K562 (cell line): Measurements from ENCODE around the gene EPHA2. TPM values are rescaled to one million over a fixed set of nuclear protein-coding genes. Genes with fewer than 3 reads are reported as not detected.

Experiments used
- ATAC-seq: fragments of 200-7000 bp; cut with Tn5 transposase; 3 replicates; pipeline ENCODE4 v1.9.1; 2020; ENCODE audit warnings: moderate library complexity
- BruUV-seq: library from RNA; stranded (reverse); fragments of 400-500 nt; replicated peaks from 2 replicates; lab custom pipeline; 2021; lab: Mats Ljungman, UMichigan
- CTCF ChIA-PET: fragments of 300-600 bp; formaldehyde crosslinking; extraction: SDS; loops from one replicate; lab custom pipeline; 2021; ENCODE audit warnings: low intra/inter-chr PET ratio; lab: Yijun Ruan, JAX
- POLR2A ChIA-PET: fragments of 300-600, 350-650 bp; sonication (Branson Sonifier 250); formaldehyde crosslinking; extraction: SDS; loops from one replicate; lab custom pipeline; 2021; ENCODE audit warnings: antibody characterized with exemption, inconsistent platforms; lab: Yijun Ruan, JAX
- DNase-seq, 4 experiments: peaks; one replicate each; pipeline versions ENCODE4 v3.0.0 to v3.0.0-alpha.2; 2011 to 2018; ENCODE audit warnings: low spot score in 3 of 4, mixed read lengths in 3 of 4; ENCODE audit errors: extremely low read depth in 1 of 4
- FAIRE-seq: peaks from 2 replicates; lab custom pipeline; 2011; peaks lifted over from hg19 to GRCh38; lab: Jason Lieb, UNC
- H2AFZ ChIP-seq: 2 replicates; pipeline ENCODE4 v1.6.0; 2011; ENCODE audit warnings: low read depth, low read length, control low read depth, inconsistent platforms
- H3K27ac ChIP-seq: fragments of 200-600 bp; 3 replicates; pipeline ENCODE4 v1.8.0; 2011; ENCODE audit warnings: low read depth, mild to moderate bottlenecking, control low read depth, inconsistent platforms, low read length, moderate library complexity, mixed read lengths; ENCODE audit errors: extremely low read depth
- H3K27me3 ChIP-seq, 2 experiments: fragments of 300-600 bp in 1 of 2; 2 replicates in 1 of 2; 3 replicates in 1 of 2; pipeline versions ENCODE4 v1.6.0 to v1.8.0; 2011; ENCODE audit warnings: inconsistent platforms in 2 of 2, low read length in 2 of 2, mild to moderate bottlenecking in 1 of 2, mixed read lengths in 1 of 2, moderate library complexity in 1 of 2; ENCODE audit not compliant: control insufficient read depth in 2 of 2, insufficient read depth in 2 of 2
- H3K36me3 ChIP-seq: fragments of 300-600 bp; 3 replicates; pipeline ENCODE4 v1.8.0; 2011; ENCODE audit warnings: mild to moderate bottlenecking, low read length, inconsistent platforms; ENCODE audit not compliant: control insufficient read depth, insufficient read depth
- H3K4me1 ChIP-seq, 2 experiments: fragments of 200-600 bp in 1 of 2; replicated peaks in 1 of 2; 2 replicates in 1 of 2; 3 replicates in 1 of 2; pipeline versions ENCODE4 v1.5.1 to v1.8.0; 2011; ENCODE audit warnings: inconsistent platforms in 2 of 2, low read length in 2 of 2, mild to moderate bottlenecking in 1 of 2, mixed read lengths in 1 of 2, moderate library complexity in 1 of 2; ENCODE audit not compliant: control insufficient read depth in 2 of 2, insufficient read depth in 2 of 2
- H3K4me2 ChIP-seq: 2 replicates; pipeline ENCODE4 v1.6.1; 2011; ENCODE audit warnings: low read length, control low read depth, inconsistent platforms, mixed read lengths; ENCODE audit not compliant: insufficient read depth
- H3K4me3 ChIP-seq: fragments of 200-600 bp; sonication (generic), shearing (Covaris generic); 2 replicates; pipeline ENCODE4 v1.5.1; 2016; ENCODE audit warnings: control low read depth, inconsistent platforms
- H3K79me2 ChIP-seq: fragments of 200-600 bp; 3 replicates; pipeline ENCODE4 v1.8.0; 2011; ENCODE audit warnings: low read length, inconsistent platforms; ENCODE audit not compliant: control insufficient read depth, insufficient read depth
- H3K9ac ChIP-seq, 2 experiments: 2 replicates each; pipeline versions ENCODE4 v1.6.0 to v1.6.1; 2011; ENCODE audit warnings: low read depth in 2 of 2, low read length in 2 of 2, control low read depth in 1 of 2, inconsistent platforms in 1 of 2, mild to moderate bottlenecking in 1 of 2, mixed read lengths in 1 of 2; ENCODE audit not compliant: insufficient read depth in 1 of 2
- H3K9me1 ChIP-seq: one replicate; pipeline ENCODE4 v1.6.0; 2011; ENCODE audit warnings: inconsistent platforms, mild to moderate bottlenecking, low read length, moderate library complexity; ENCODE audit not compliant: control insufficient read depth, insufficient read depth
- H3K9me3 ChIP-seq: replicated peaks from 2 replicates; pipeline ENCODE4 v1.5.1; 2011; ENCODE audit warnings: low read depth, low read length, inconsistent platforms; ENCODE audit not compliant: control insufficient read depth, insufficient read depth
- H4K20me1 ChIP-seq: replicated peaks from 2 replicates; pipeline ENCODE4 v1.6.1; 2011; ENCODE audit warnings: low read length, inconsistent platforms, mixed read lengths; ENCODE audit not compliant: control insufficient read depth, insufficient read depth
- ATF4 ChIP-seq: fragments of 450-650 bp; formaldehyde crosslinking; IDR thresholded peaks from 2 replicates; pipeline ENCODE4 v1.4.0; 2022; ENCODE audit warnings: mild to moderate bottlenecking, moderate library complexity
- BHLHE40 ChIP-seq: IDR thresholded peaks from 2 replicates; pipeline ENCODE4 v1.6.1; 2011; ENCODE audit warnings: low read length, improper control_type of control experiment
- BRF1 ChIP-seq: IDR thresholded peaks from 3 replicates; pipeline ENCODE4 v1.6.1; 2011; ENCODE audit warnings: borderline replicate concordance, mild to moderate bottlenecking; ENCODE audit not compliant: insufficient read length; ENCODE audit errors: extremely low read depth
- FIP1L1 ChIP-seq: fragments of 200-400 bp; formaldehyde crosslinking; IDR thresholded peaks from 2 replicates; pipeline ENCODE4 v1.6.1; 2018; ENCODE audit warnings: mild to moderate bottlenecking, low read depth, low read length; ENCODE audit not compliant: poor library complexity, severe bottlenecking
- HNRNPLL ChIP-seq: fragments of 200-400 bp; formaldehyde crosslinking; IDR thresholded peaks from 2 replicates; pipeline ENCODE4 v1.6.1; 2017; ENCODE audit warnings: low read length, low read depth, mild to moderate bottlenecking; ENCODE audit not compliant: poor library complexity, severe bottlenecking
- HSF4 ChIP-seq: fragments of 250-450 bp; sonication (Bioruptor Pico); IDR thresholded peaks from 2 replicates; pipeline ENCODE4 v2.1.2; 2022; ENCODE audit warnings: mild to moderate bottlenecking, moderate library complexity, borderline replicate concordance
- IRF9 ChIP-seq: fragments of 450-650 bp; IDR thresholded peaks from 2 replicates; pipeline ENCODE4 v1.6.1; 2016; ENCODE audit warnings: missing biosample characterization, missing genetic modification characterization
- MAFG ChIP-seq: fragments of 450-650 bp; conservative IDR thresholded peaks from 2 replicates; pipeline ENCODE4 v1.6.1; 2016; ENCODE audit warnings: missing genetic modification characterization, missing compliant biosample characterization
- MTA2 ChIP-seq: fragments of 450-650 bp; IDR thresholded peaks from 2 replicates; pipeline ENCODE4 v1.6.1; 2016; ENCODE audit warnings: low read depth
- SP2 ChIP-seq: IDR thresholded peaks from 2 replicates; pipeline ENCODE4 v1.6.1; 2011; ENCODE audit warnings: mild to moderate bottlenecking, low read depth, low read length, moderate library complexity; ENCODE audit not compliant: poor library complexity, severe bottlenecking; ENCODE audit errors: extremely low read depth
- TCF7L2 ChIP-seq: fragments of 150-350 bp; IDR thresholded peaks from 2 replicates; pipeline ENCODE4 v1.6.1; 2016; ENCODE audit warnings: low read depth, mild to moderate bottlenecking, low read length, moderate library complexity
- TOE1 ChIP-seq, 2 experiments: fragments of 450-650 bp in 1 of 2; sonication (generic) in 1 of 2; formaldehyde crosslinking in 1 of 2; IDR thresholded peaks; 2 replicates each; pipeline versions ENCODE4 v1.7.1 to v1.8.0; 2016 to 2022; ENCODE audit warnings: borderline replicate concordance in 2 of 2, mild to moderate bottlenecking in 2 of 2, antibody characterized with exemption in 1 of 2, inconsistent platforms in 1 of 2, low read depth in 1 of 2, missing genetic modification reagents in 1 of 2, moderate library complexity in 1 of 2
- ZNF274 ChIP-seq: IDR thresholded peaks from 2 replicates; pipeline ENCODE4 v1.6.1; 2011; ENCODE audit warnings: low read depth, mild to moderate bottlenecking, low read length, moderate library complexity, borderline replicate concordance
- ZNF75A ChIP-seq: fragments of 450-650 bp; formaldehyde crosslinking; IDR thresholded peaks from 2 replicates; pipeline ENCODE4 v1.4.0; 2020; ENCODE audit warnings: mild to moderate bottlenecking
- ZNF780A ChIP-seq: fragments of 250-450 bp; sonication (Bioruptor Pico); IDR thresholded peaks from 2 replicates; pipeline ENCODE4 v1.5.0; 2021; ENCODE audit warnings: mild to moderate bottlenecking
- WGBS: fragments of 100-300 bp; shearing (Covaris generic); methylation state at CpG from one replicate; pipeline ENCODE4 v1.1.6; 2016; ENCODE audit warnings: low coverage, mixed read lengths; ENCODE audit not compliant: insufficient coverage; ENCODE audit errors: missing lambda C conversion rate; 5-methylcytosine and 5-hydroxymethylcytosine counted together
- in situ Hi-C: fragments of 300-500 bp; cut with MboI; formaldehyde crosslinking; loops from 4 replicates; pipeline ENCODE4 v1.15.0; 2018; ENCODE audit warnings: inconsistent platforms, mixed read lengths
- intact Hi-C: fragments of 100-400 bp; cut with micrococcal nuclease; formaldehyde crosslinking; loops from 2 replicates; pipeline ENCODE4 v1.14.2; 2022
- polyA plus RNA-seq, 8 experiments: library from polyadenylated mRNA; depleted of rRNA in 4 of 8; stranded (reverse) in 5 of 8; unstranded in 3 of 8; fragments of >200 nt; fragmentation: Nextera tagmentation in 2 of 8; fragmentation: Illumina TruSeq in 1 of 8; extraction: Ambion mirVana in 2 of 8; extraction: Trizol in 1 of 8; gene quantifications; 2 replicates each; pipeline versions ENCODE4 v1.2.1 to v1.2.3, GENCODE V29; 2011 to 2014; ENCODE audit warnings: inconsistent platforms in 1 of 8, missing spikeins in 1 of 8
- total RNA-seq, 7 experiments: library from RNA; depleted of rRNA in 6 of 7; stranded (reverse); fragments of >200 nt in 6 of 7; fragmentation: Illumina TruSeq in 2 of 7; extraction: Trizol in 2 of 7; gene quantifications; 2 replicates each; pipeline versions ENCODE4 v1.2.1 to v1.2.3, GENCODE V29; 2011 to 2021; ENCODE audit warnings: low replicate concordance in 1 of 7
- TF ChIP-seq, protein P1 (sequence below): IDR thresholded peaks from 2 replicates; pipeline ENCODE4 v1.6.1; 2014; ENCODE audit warnings: antibody characterized with exemption

Gene EPHA2
- total and polyA plus RNA-seq, 9 of the 15 experiments (the other 6 are each of a cell fraction or from before 2014, with no cell fraction given), result 0.04 to 0.40 (median 0.07) TPM; not detected in 4

DNA sequence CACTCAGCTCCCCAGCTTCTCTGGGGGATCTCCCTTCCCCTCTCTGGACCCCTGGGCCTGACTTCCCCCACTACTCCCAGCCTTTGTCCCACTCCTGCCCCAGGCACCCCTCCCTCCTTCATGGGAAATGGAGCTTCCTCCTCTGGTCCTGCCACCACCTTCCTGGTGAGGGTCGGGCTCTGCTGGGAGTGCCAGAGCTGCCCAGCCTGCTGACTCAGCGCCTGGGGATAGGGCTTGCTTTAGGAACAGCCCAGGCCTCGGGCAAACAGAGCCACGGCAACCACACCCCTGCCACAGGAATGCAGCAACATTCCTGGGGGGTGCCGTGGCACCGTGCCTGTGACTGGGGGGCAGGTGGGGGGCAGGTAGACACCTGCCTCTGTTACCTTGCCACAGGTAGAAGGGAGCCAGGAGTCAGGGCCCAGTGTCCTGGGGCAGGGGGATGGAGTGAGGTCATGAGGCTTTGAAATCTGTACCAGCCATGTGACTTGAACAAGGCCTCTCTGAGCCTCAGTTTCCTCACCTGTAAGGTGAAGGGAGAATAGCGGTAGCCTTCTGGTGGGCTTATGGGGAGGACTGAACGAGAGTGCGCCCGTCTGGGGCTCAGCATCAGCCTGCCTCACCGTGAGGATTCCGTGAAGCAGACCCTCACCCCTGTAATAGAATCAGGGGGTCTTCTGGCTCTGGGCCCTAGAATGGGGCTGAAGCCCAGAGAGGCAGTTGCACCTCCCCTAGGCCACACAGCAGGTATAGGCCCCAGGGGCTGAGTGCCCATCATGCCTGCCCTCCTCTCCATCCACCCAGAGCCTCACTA, 17.8 kb upstream of the EPHA2 start (continued):
- TF ChIP-seq TCF7L2 (0 out of 2 replicates have a peak, but pooled peaks have one; percentile 8), MTA2 (0 out of 2 replicates have a peak, but pooled peaks have one; percentile 2), MAFG (peak; percentile 68), HNRNPLL (no peak), ZNF75A (no peak)

DNA sequence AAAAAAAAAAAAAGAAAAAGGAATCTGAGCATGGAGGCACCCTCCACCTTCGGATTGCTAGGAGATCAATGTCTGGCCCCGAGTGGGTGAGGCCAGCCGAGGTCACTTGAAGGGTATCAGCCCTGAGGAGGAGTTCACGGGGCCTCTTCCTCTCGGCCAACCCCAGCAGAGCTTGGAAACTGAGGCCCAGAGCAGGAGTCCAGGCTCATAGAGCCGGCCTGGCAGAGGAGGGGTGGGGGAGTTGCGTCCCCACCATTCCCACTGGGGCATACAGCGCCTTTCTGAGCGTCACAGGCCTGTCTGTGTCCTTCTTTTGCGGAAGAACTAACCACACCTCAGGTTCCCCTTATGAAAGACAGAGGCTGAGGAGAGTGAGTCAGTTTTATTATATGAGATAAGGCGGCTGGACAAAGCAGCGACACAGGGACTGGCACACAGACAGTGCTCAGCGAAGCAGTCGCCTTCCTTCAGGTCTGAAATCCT, 17.1 kb upstream of the EPHA2 start:
- POLR2A ChIA-PET, result interaction anchor here (0.8 to 1.3 kb wide), 3 partner anchors 10 to 90 kb away, joined by 3 read pairs; no protein-coding TSS in a partner anchor
- TF ChIP-seq IRF9 (tag), result no peak
- TF ChIP-seq BRF1, result no peak
- TF ChIP-seq ATF4, result no peak
- TF ChIP-seq ZNF780A (CRISPR knock-in tag), result no peak
- peak; percentile 26; the same call in 1 of the 2 replicates for TF ChIP-seq BHLHE40
- TF ChIP-seq ZNF274, result no peak
- no peak for TF ChIP-seq MAFG
- TF ChIP-seq, protein P1, sequence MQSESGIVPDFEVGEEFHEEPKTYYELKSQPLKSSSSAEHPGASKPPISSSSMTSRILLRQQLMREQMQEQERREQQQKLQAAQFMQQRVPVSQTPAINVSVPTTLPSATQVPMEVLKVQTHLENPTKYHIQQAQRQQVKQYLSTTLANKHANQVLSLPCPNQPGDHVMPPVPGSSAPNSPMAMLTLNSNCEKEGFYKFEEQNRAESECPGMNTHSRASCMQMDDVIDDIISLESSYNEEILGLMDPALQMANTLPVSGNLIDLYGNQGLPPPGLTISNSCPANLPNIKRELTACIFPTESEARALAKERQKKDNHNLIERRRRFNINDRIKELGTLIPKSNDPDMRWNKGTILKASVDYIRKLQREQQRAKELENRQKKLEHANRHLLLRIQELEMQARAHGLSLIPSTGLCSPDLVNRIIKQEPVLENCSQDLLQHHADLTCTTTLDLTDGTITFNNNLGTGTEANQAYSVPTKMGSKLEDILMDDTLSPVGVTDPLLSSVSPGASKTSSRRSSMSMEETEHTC, result no peak
- no peak for TF ChIP-seq FIP1L1
- no peak for TF ChIP-seq HSF4 (CRISPR knock-in tag)
- no peak; the same call in 1 of the 2 replicates for TF ChIP-seq TOE1 (IDR thresholded peaks at IDR 0.05; ENCODE audit: borderline replicate concordance)
- TF ChIP-seq TOE1 (CRISPR knock-in tag; IDR thresholded peaks at IDR 0.05; ENCODE audit: borderline replicate concordance, low read depth), result no peak
- no peak for TF ChIP-seq SP2

More for the DNA sequence above, 17.1 kb upstream of the EPHA2 start:
- Histone ChIP-seq H3K9ac (peak overlapping the region; percentile 72 to 92), H3K27ac (peak overlapping the region; percentile 85), H3K9me1 (no peaks in the 10 kb centered on the region), H3K79me2 (no peaks in the 10 kb centered on the region), H3K4me2 (peak overlapping the region; percentile 75), H3K9me3 (no peaks in the 10 kb centered on the region), H3K27me3 (no peaks in the 10 kb centered on the region), H2AFZ (peak overlapping the region; percentile 95), H3K36me3 (no peaks in the 10 kb centered on the region), H4K20me1 (no peaks in the 10 kb centered on the region), H3K4me3 (no peak overlapping the region), H3K4me1 (peaks cover 41 to 58% of the 10 kb centered on the region in 2 experiments)
- in situ Hi-C loops, result no loop called here
- no TSS peak for BruUV-seq
- intact Hi-C loops, result no loop called here
- DNase-seq, result peak; percentile 59 to 85 (median 72)
- CTCF ChIA-PET, result no interaction called here
- WGBS, result 2% methylated on average over 13 of the region's 14 CpGs
- ATAC-seq, result peak; percentile 82
- FAIRE-seq, result peak; percentile 97
